Right lobe of liver (tissue), 6 donors: ENCODE results near the gene KCNG1. TPM values are rescaled to one million over a fixed set of nuclear protein-coding genes. Genes with fewer than 3 reads are reported as not detected.
"Not testable (repeated sequence)": the region's sequence is repeated elsewhere in the genome, so short reads cannot be mapped to it uniquely, and the experiment has no call there.

Source experiments
- ATAC-seq, 4 donors: fragments of 200-7000 bp; cut with Tn5 transposase; one replicate each; pipeline ENCODE4 v1.9.1; 2020; ENCODE audit warnings: mild to moderate bottlenecking in 4 of 4, moderate library complexity in 4 of 4
- DNase-seq, 3 donors: peaks; one replicate each; pipeline ENCODE4 v3.0.0-alpha.2; 2020
- H3K27ac ChIP-seq, 3 donors: fragments of 200-600 bp; one replicate each; pipeline ENCODE4 v1.8.0; 2022
- H3K27me3 ChIP-seq, 2 donors: fragments of 200-600 bp; one replicate each; pipeline ENCODE4 v1.8.0; 2022
- H3K36me3 ChIP-seq, 4 donors: fragments of 200-600 bp; sonication (generic) in 1 of 4; one replicate each; pipeline versions ENCODE4 v1.5.1 to v1.8.0; 2017 to 2022; ENCODE audit warnings: control low read depth in 1 of 4
- H3K4me1 ChIP-seq, 4 donors: fragments of 200-600 bp; sonication (generic) in 1 of 4; one replicate each; pipeline versions ENCODE4 v1.5.1 to v1.8.0; 2017 to 2022; ENCODE audit warnings: control low read depth in 1 of 4
- H3K4me3 ChIP-seq, 3 donors: fragments of 200-600 bp; one replicate each; pipeline ENCODE4 v1.8.0; 2022
- H3K9me3 ChIP-seq, 4 donors: fragments of 200-600 bp; sonication (generic) in 1 of 4; one replicate each; pipeline versions ENCODE4 v1.5.1 to v1.8.0; 2017 to 2022; ENCODE audit warnings: control low read depth in 1 of 4
- CTCF ChIP-seq, 4 donors: fragments of 200-600 bp in 3 of 4; fragments of 450-650 bp in 1 of 4; IDR thresholded peaks; one replicate each; pipeline versions ENCODE4 v1.5.1 to v1.8.0; 2016 to 2022; ENCODE audit warnings: antibody characterized with exemption in 4 of 4, mild to moderate bottlenecking in 2 of 4
- POLR2A ChIP-seq: fragments of 450-650 bp; IDR thresholded peaks from one replicate; pipeline ENCODE4 v1.6.1; 2017; ENCODE audit warnings: antibody characterized with exemption, mild to moderate bottlenecking
- WGBS: methylation state at CpG from one replicate; pipeline ENCODE4 v1.1.6; 2018; ENCODE audit warnings: low coverage, low lambda C conversion rate; ENCODE audit not compliant: insufficient coverage; ENCODE audit errors: missing lambda C conversion rate; 5-methylcytosine and 5-hydroxymethylcytosine counted together
- intact Hi-C, 2 donors: fragments of 100-400 bp; cut with DNase I; formaldehyde crosslinking; loops; one replicate each; pipeline versions ENCODE4 v1.11.2 to v1.14.1; 2022
- total RNA-seq, 6 experiments: library from RNA; depleted of rRNA in 2 of 6; stranded (reverse); fragments of >200 nt in 2 of 6; fragmentation: NEBNext Ultra II Directional in 3 of 6; extraction: Animal tissue kit (Norgen Biotek cat#: 25700) in 3 of 6; gene quantifications; one replicate each; pipeline versions ENCODE4 v1.1.0 to v1.2.4, GENCODE V29; 2016 to 2023
- donor health status: DM: no; HTN: yes; CAD: no.
- donor health status: DM: no; HTN: no; CAD: no.
- donor health status: DM: no; HTN: no; CAD: no.
- donor health status: DM: no; HTN: yes; CAD: no.
- donor health status: DM: no; HTN: yes; CAD: no.

The KCNG1 gene
- total RNA-seq, 6 experiments from 2014 or later: 0.18 to 0.51 (median 0.22) TPM; not detected in 1

- Histone ChIP-seq H3K27ac (no peak overlapping the region), H3K9me3 (no peaks in the 10 kb centered on the region), H3K36me3 (no peaks in the 10 kb centered on the region), H3K4me3 (no peak overlapping the region), H3K27me3 (no peaks in the 10 kb centered on the region), H3K4me1 (no peaks in the 10 kb centered on the region)
- WGBS: 13% methylated on average over 8 of the region's 9 CpGs
- no peak for TF ChIP-seq CTCF (IDR thresholded peaks at IDR 0.05)
- no peak for TF ChIP-seq POLR2A
- DNase-seq: no peak
- ATAC-seq: peak in 1 of 4 donors; percentile 30
- intact Hi-C loops: no loop called here
These were observed 35.1 kb upstream of the KCNG1 start for GRCh38 chr20:51058017-51058416.

- no peaks in the 10 kb centered on the region for H3K27me3 ChIP-seq
- no peaks in the 10 kb centered on the region for H3K36me3 ChIP-seq
- ATAC-seq (no peak), DNase-seq (no peak)
- WGBS: 45% methylated on average over 3 of the region's 11 CpGs
- intact Hi-C loops: no loop called here
- H3K27ac ChIP-seq: no peak overlapping the region
- no peak overlapping the region for H3K4me3 ChIP-seq
- H3K4me1 ChIP-seq: no peaks in the 10 kb centered on the region
- TF ChIP-seq CTCF (IDR thresholded peaks at IDR 0.05): no peak
- no peak for TF ChIP-seq POLR2A
- H3K9me3 ChIP-seq: no peaks in the 10 kb centered on the region
These were observed 31.3 kb upstream of the KCNG1 start for GRCh38 chr20:51054233-51054632.

- TF ChIP-seq CTCF (IDR thresholded peaks at IDR 0.05) (no peak), POLR2A (no peak)
- DNase-seq (no peak), ATAC-seq (no peak)
- H3K4me1 ChIP-seq: no peaks in the 10 kb centered on the region
- WGBS: 38% methylated on average over 8 of the region's 8 CpGs
- no peaks in the 10 kb centered on the region for H3K9me3 ChIP-seq
- H3K27ac ChIP-seq: no peak overlapping the region
- H3K36me3 ChIP-seq: no peaks in the 10 kb centered on the region
- no peaks in the 10 kb centered on the region for H3K27me3 ChIP-seq
- intact Hi-C loops: no loop called here
- no peak overlapping the region for H3K4me3 ChIP-seq
These were observed 27.7 kb upstream of the KCNG1 start for GRCh38 chr20:51050531-51051075.

GRCh38 chr20:51046021-51046985 lies 23.4 kb upstream of the KCNG1 start:
- Histone ChIP-seq H3K27me3 (no peaks in the 10 kb centered on the region), H3K4me1 (no peaks in the 10 kb centered on the region), H3K9me3 (no peaks in the 10 kb centered on the region), H3K4me3 (no peak overlapping the region), H3K36me3 (no peaks in the 10 kb centered on the region), H3K27ac (no peak overlapping the region)
- no peak for TF ChIP-seq CTCF (IDR thresholded peaks at IDR 0.05)
- TF ChIP-seq POLR2A: no peak
- no peak for ATAC-seq
- DNase-seq: no peak
- intact Hi-C loops: no loop called here
- WGBS: 52% methylated on average over 5 of the region's 9 CpGs

GRCh38 chr20:51045492-51045891 lies 22.6 kb upstream of the KCNG1 start:
- H3K4me3 ChIP-seq, H3K4me1 ChIP-seq, H3K36me3 ChIP-seq, ATAC-seq, H3K27ac ChIP-seq, H3K9me3 ChIP-seq, H3K27me3 ChIP-seq, DNase-seq, intact Hi-C loops: not testable (repeated sequence)
- 63% methylated on average over 8 of the region's 9 CpGs for WGBS
